Heart left ventricle (tissue), 13 donors: ENCODE measurements around the gene SLC15A4.
"Not testable (repeated sequence)": the region's sequence is repeated elsewhere in the genome, so short reads cannot be mapped to it uniquely, and the experiment has no call there.

Source experiments
- CTCF ChIP-seq, 12 donors: fragments of 200-600 bp; sonication (generic) in 4 of 12; IDR thresholded peaks; one replicate each; pipeline versions ENCODE4 v1.5.0 to v1.8.0; 2018 to 2022; ENCODE audit warnings: antibody characterized with exemption in 12 of 12, mild to moderate bottlenecking in 5 of 12
- POLR2A ChIP-seq, 2 donors: fragments of 450-650 bp; IDR thresholded peaks; one replicate each; pipeline ENCODE4 v1.6.1; 2017; ENCODE audit warnings: antibody characterized with exemption in 2 of 2, mild to moderate bottlenecking in 2 of 2, moderate library complexity in 2 of 2
- donor health status: ischemic (EF 13 %, LVEDD 7.1; RV severe dilation, severe dysfunction).
- donor health status: DM: no; HTN: yes; CAD: no.
- donor health status: DM: no; HTN: no; CAD: no.
- donor health status: ischemic (EF 25% LVEDD 6.9; RV normal size, moderate dysfunction).
- donor health status: ischemic (EF 25% LVEDD 5.7; RV mildly dilated, moderate dysfunction).
- donor health status: ischemic (EF 35%, LVEDD 5.7; RV mildly dilated, moderate dysfunction).
- donor health status: nonischemic (EF 11% LVEDD 7.7; RV severe dilation, severe dysfunction).
- donor health status: DM: yes; HTN: yes; CAD: no.
- donor health status: PGD.
- donor health status: ischemic (EF 29% LVEDD 5.4; RV normal size, mild dysfunction).
- donor health status: nonischemic (EF 23%, LVEDD 6.1; RV moderate dilation, normal function).

GRCh38 chr12:128846671-128847070 is 22.9 kb upstream of the SLC15A4 start:
- TF ChIP-seq CTCF, POLR2A (IDR thresholded peaks at IDR 0.05): not testable (repeated sequence)
